Thoracic aorta (tissue), 2 donors: ENCODE data around the gene ASAP2. TPM values are rescaled to one million over a fixed set of nuclear protein-coding genes. Genes with fewer than 3 reads are reported as not detected.

Source experiments
- ATAC-seq: fragments of 150-250 bp; one replicate; pipeline ENCODE4 v1.8.0; 2017; ENCODE audit warnings: low read depth; ENCODE audit not compliant: insufficient number of reproducible peaks, low FRiP score
- DNase-seq: peaks from one replicate; pipeline ENCODE4 v3.0.0-alpha.2; 2020; ENCODE audit warnings: low spot score
- H3K27ac ChIP-seq, 2 donors: fragments of 200-600 bp; sonication (generic); 1 replicate in 1 of 2; 2 replicates in 1 of 2; pipeline ENCODE4 v1.5.1; 2016; ENCODE audit warnings: mild to moderate bottlenecking in 2 of 2, moderate library complexity in 2 of 2
- H3K27me3 ChIP-seq: fragments of 200-600 bp; sonication (generic); replicated peaks from 2 replicates; pipeline ENCODE4 v1.6.0; 2016; ENCODE audit warnings: mild to moderate bottlenecking; ENCODE audit not compliant: insufficient read depth
- H3K36me3 ChIP-seq: fragments of 200-600 bp; sonication (generic); one replicate; pipeline ENCODE4 v1.5.1; 2016
- H3K4me1 ChIP-seq, 2 donors: fragments of 200-600 bp; sonication (generic); 1 replicate in 1 of 2; 2 replicates in 1 of 2; pipeline versions ENCODE4 v1.5.1 to v1.6.0; 2016; ENCODE audit warnings: low read depth in 2 of 2, mild to moderate bottlenecking in 1 of 2; ENCODE audit not compliant: control insufficient read depth in 1 of 2
- H3K4me3 ChIP-seq: fragments of 200-600 bp; sonication (generic); 2 replicates; pipeline ENCODE4 v1.5.1; 2016; ENCODE audit warnings: mild to moderate bottlenecking
- H3K9me3 ChIP-seq: fragments of 200-600 bp; sonication (generic); 2 replicates; pipeline ENCODE4 v1.5.1; 2016
- total RNA-seq, 2 donors: library from RNA; depleted of rRNA; stranded (reverse); fragments of >200 nt; gene quantifications; one replicate each; pipeline versions ENCODE4 v1.1.0 to v1.2.3, GENCODE V29; 2016
- TF ChIP-seq, protein P1 (sequence below): fragments of 200-600 bp; sonication (generic); IDR thresholded peaks from one replicate; pipeline ENCODE4 v1.5.1; 2019; ENCODE audit warnings: antibody characterized with exemption

Gene ASAP2
- total RNA-seq, 2 donors from 2014 or later = 58.1 to 102 TPM

DNA sequence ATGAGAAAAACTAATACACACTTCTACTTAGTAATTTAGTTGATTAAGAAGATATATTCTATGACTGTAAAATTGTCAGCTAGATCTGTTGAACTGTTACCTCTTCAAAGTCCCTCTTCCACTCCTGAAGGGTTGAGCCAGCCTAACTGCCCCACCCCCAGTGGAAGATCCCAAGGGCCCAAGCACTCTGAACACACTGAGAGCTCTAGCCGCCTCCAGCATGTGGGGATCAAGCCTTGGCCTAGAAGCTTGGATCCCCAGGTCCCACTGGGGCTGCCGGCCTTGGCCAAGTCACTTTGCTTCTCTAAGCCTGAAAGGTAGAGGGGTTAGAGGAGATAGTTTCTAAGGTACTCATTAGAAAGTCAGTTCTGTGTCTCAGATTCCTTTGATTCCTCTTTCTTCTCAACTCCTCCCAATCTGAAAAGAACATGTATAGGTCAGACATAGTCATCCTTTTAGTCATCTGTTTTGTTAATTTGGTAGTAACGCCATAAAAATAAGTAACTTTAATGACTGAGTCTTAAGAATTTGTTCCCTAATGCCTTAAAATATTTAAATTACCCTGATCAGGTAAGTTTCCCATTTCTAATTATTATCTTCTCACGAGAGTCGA, 222.5 kb downstream of the ASAP2 start:
- H3K36me3 ChIP-seq = peaks cover 31% of the 10 kb centered on the region
- TF ChIP-seq, protein P1, sequence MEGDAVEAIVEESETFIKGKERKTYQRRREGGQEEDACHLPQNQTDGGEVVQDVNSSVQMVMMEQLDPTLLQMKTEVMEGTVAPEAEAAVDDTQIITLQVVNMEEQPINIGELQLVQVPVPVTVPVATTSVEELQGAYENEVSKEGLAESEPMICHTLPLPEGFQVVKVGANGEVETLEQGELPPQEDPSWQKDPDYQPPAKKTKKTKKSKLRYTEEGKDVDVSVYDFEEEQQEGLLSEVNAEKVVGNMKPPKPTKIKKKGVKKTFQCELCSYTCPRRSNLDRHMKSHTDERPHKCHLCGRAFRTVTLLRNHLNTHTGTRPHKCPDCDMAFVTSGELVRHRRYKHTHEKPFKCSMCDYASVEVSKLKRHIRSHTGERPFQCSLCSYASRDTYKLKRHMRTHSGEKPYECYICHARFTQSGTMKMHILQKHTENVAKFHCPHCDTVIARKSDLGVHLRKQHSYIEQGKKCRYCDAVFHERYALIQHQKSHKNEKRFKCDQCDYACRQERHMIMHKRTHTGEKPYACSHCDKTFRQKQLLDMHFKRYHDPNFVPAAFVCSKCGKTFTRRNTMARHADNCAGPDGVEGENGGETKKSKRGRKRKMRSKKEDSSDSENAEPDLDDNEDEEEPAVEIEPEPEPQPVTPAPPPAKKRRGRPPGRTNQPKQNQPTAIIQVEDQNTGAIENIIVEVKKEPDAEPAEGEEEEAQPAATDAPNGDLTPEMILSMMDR = no peak
- H3K4me3 ChIP-seq = no peak overlapping the region
- no peak for ATAC-seq
- DNase-seq = no peak
- H3K27me3 ChIP-seq = no peaks in the 10 kb centered on the region
- H3K4me1 ChIP-seq = peaks cover 0 to 10% of the 10 kb centered on the region in 2 donors
- H3K27ac ChIP-seq = no peak overlapping the region
- no peaks in the 10 kb centered on the region for H3K9me3 ChIP-seq

DNA sequence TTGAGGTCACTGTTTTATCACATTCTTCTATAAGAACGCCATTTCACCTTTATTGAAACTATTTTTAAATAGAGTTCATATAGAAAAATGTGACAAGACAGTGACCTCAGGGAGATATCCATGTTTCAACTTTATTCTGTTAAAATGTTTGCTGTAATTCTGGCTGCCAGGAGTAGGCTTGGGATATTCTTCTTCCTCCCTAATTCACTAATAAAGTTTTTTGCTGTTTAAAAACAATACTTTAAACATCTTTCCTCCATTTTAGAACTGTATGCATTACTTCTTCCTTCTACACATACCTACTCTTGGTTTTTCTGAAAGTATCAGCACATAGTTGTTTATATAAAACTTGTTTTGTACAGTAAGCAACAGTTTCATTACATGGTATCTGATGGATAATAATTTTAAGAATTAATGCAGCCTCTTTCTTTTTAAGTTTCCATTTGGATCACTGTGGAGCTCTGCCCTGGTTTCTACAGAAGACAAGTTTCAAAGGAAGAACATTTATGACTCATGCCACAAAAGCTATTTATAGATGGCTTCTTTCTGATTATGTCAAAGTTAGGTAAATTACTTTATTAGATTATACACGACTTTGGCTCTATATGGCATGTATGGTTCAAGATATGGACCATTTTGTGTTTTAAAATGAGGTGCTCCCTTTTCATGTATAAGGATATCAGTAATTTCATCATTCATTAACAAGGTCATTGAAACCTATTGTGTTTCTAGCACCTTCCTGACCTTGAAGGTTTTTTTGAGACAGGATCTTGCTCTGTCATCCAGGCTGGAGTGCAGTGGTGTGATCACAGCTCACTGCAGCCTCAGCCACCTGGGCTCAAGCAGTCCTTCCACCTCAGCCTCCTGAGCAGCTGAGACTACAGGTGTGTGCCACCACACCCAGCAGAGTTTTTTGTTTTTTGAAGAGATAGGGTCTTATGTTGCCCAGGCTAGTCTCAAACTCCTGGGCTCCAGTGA, 224.0 kb downstream of the ASAP2 start:
- Histone ChIP-seq H3K27me3 (no peaks in the 10 kb centered on the region), H3K4me3 (no peak overlapping the region), H3K9me3 (no peaks in the 10 kb centered on the region), H3K36me3 (peaks cover 31% of the 10 kb centered on the region), H3K27ac (no peak overlapping the region), H3K4me1 (no peaks in the 10 kb centered on the region)
- no peak for ATAC-seq
- TF ChIP-seq, protein P1 = no peak
- no peak for DNase-seq

DNA sequence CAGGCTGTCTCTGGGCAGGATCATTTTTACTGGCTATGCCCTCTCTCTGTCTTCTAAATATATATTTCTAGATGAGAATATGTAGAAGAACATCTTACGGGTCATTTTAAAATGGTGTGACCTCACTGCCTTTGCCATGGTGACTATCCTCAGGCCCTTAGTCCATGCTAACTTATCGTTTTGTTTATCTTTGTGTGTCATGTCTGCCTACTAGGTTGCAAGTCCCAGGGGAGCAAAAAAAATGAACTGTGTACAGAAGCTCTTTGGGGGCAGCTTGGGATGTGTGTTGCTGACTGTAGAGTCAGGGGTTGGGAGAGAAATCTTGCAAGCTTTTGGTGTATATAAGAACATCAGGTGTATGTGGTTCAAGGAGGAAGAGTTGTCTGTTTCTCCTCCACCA, 227.9 kb downstream of the ASAP2 start:
- H3K9me3 ChIP-seq = no peaks in the 10 kb centered on the region
- no peak overlapping the region for H3K27ac ChIP-seq
- no peak overlapping the region for H3K4me3 ChIP-seq
- ATAC-seq (no peak), DNase-seq (no peak)
- H3K4me1 ChIP-seq = no peaks in the 10 kb centered on the region
- H3K36me3 ChIP-seq = peaks cover 44% of the 10 kb centered on the region
- TF ChIP-seq, protein P1 = no peak
- H3K27me3 ChIP-seq = no peaks in the 10 kb centered on the region

DNA sequence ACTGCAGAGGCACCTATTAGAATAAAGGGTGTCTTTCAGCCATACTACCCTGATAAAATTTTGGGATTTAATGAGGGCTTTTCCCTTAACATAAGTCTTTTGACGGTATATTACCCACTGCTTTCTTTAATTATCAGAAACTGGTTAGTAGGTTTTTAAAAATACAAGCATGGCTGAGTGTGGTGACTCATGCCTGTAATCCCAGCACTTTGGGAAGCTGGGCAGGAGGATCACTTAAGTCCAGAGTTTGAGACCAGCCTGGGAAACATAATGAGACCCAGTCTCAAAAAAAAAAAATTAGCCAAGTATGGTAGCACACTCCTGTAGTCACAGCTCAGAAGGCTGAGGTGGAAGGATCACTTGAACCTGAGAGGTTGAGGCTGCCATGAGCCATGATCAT, 232.9 kb downstream of the ASAP2 start:
- TF ChIP-seq, protein P1 = no peak
- no peak overlapping the region for H3K4me3 ChIP-seq
- no peak for DNase-seq
- no peak for ATAC-seq
- H3K36me3 ChIP-seq = peaks cover 24% of the 10 kb centered on the region
- no peak overlapping the region for H3K27ac ChIP-seq
- H3K27me3 ChIP-seq = no peaks in the 10 kb centered on the region
- no peaks in the 10 kb centered on the region for H3K9me3 ChIP-seq
- H3K4me1 ChIP-seq = no peaks in the 10 kb centered on the region

DNA sequence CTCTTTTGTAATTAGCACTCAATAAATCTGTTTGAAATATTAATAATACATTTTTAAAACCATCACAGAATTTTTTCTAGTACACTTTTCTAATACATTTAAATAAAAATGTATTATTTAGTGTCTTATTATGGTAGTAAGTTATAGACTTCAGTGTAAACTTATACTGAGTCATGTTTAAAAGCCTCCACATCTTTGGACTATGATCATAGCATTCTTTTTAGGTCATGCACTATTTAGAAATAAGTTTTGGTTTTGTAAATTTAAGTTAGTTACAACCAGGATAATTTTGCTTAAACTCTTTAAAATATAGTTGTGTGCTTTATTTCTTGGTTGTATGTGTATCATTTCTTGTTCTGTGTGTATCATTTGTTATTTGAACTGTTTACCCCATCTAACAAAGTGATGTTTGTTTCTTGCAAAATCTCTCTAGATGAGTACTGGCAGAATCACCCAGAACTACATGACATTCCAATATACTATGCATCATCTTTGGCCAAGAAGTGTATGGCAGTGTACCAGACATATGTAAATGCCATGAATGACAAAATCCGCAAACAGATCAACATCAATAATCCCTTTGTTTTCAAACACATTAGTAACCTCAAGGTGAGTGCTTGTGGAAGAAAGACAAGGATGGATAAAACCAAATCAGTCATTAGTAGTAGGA, 233.6 kb downstream of the ASAP2 start:
- ATAC-seq = no peak
- no peaks in the 10 kb centered on the region for H3K27me3 ChIP-seq
- TF ChIP-seq, protein P1 = no peak
- H3K27ac ChIP-seq = no peak overlapping the region
- H3K36me3 ChIP-seq = peaks cover 30% of the 10 kb centered on the region
- no peak for DNase-seq
- no peaks in the 10 kb centered on the region for H3K4me1 ChIP-seq
- H3K4me3 ChIP-seq = no peak overlapping the region
- no peaks in the 10 kb centered on the region for H3K9me3 ChIP-seq
